ENCODE data around the gene MST1.

The MST1 gene

DNA sequence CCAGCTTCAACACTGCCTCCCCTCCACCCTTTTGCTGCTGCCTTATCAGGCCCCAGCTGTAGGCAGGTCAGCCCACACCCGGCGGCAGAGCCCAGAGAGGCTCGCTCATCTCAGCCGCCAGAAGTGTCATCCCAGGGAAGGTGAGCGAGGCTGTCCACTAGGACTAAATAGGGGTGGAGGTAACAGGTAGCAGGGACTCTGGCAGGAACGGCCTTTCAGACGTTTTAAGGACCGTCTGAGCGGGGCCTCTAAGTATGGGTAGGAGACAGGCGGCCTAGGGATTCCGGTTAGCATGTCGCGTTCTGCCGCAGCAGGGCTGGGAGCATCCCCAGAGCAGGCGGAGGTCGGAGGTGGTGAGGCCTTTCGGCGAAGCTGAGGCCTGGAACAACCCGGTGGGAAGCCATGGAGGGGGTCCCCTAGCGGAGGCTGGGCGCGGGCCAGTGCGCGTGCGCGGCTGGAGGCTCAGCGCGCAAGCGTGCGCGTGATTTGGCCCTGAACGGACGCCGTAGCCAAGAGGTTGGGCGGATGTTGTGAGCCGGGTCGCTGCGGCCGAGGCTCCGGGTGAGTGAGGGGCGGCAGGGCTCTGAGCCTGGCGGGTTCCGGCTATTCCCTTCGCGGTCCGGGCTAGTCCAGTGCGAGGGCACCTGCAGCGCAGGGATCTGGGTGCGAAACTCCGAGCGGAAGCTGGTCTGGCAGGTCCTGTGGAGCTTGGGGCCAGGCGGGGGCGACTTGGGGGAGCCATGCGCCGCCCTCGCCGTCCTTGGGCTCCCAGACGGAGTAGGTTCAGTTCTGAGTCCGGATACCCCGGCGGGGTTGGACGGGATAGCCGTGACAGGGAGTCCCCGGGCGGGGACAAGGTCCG is at the start of gene MST1, which contains the start of gene RNF123:
Gene MST1, minus strand, starts transcription at position 429 of the 862 bp plus-strand sequence. CDS start 783 bp downstream, outside the sequence.
Gene RNF123, plus strand, starts transcription at position 512 of the 862 bp plus-strand sequence. CDS start 1,609 bp downstream, outside the sequence.
- peak; percentile 45 to 95 (median 85) for DNase-seq
- intact Hi-C loops (cut with DNase I) = no loop called here

DNA sequence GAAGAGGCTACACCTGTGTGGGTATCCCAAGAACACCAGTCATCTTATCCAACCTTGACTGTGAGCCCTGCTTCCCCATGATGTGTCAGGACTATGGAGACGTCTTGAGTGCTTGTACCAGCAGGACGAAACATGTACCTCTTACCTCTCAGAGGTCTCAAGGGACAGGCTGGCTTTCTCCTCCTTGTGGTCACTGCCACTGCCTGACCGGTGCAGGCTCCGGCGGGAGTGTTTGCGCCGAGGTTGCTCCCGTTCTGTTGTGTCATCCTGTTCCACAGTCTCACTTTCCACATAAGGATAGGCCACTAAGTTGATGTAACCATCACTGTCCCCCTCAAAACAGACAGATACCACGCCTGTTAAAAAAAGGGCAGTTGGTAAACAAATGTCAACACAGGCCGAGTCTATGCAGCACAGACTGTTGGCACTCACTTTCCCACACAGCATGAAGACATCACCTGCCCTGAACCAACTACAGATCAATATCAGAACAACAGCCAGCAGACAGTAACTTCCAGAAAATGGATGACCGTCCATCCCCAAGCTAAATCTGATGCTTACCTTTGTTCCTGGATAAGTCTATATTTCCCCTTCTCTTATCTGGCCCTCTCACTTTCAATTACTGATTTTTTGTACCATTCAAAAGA is 48.9 kb upstream of the MST1 start:
- intact Hi-C loops (cut with DNase I) = no loop called here
- DNase-seq = no peak

DNA sequence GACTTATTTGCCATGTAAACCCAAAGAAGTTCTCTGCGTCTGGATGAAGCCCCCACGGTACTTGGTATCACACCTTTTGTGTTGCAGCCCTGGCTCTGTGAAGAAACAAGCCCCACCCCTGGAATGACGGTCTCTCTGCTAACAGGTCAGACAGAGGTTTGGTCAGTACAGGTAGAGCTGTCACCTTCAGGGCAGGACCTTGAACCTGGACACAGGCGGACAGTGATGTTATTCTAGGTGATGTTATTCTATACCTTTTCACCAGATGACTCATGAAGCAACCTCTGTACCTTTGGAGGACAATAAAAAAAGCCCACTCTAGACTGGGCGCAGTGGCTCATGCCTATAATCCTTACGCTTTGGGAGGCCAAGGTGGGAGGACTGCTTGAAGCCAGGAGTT is 45.5 kb upstream of the MST1 start:
- DNase-seq = peak in 1 of 42 donors; percentile 33
- intact Hi-C loops (cut with DNase I) = no loop called here

DNA sequence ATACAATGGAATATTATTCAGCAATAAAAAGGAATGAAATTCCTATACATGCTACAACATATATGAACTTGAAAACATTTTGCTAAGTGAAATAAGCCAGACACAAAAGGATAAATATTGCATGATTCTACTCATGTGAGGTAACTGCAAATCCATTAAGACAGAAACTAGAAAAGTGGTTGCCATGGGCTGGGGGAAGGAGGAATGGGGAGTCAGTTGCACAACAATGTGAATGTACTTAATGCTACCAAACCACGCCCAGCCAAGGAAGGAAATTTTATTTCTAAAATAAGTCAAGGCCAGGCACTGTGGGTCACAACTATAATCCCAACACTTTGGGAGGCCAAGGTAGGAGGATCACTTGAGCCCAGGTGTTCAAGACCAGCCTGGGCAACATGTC is 44.3 kb upstream of the MST1 start:
- intact Hi-C loops (cut with DNase I) = no loop called here
- DNase-seq = no peak

DNA sequence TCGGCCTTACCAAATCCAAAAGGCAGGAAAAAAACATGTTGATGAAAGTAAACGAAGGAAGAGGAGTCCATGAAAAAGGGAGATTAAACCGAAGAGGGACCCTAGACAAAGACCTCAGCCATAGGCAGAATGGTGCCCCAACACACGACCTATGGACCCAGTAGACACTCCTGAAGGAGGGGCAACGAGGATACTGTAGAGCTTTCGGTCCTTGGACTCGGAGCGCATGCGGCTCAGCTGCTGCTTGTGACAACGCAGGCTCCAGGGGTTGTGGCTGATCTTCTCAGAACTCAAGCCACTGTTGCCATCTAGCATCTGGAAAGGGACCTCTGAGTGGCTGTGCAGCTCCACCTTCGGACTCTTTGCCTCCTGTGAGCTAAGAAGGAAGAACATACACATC is 43.3 kb upstream of the MST1 start:
- intact Hi-C loops (cut with DNase I) = no loop called here
- no peak for DNase-seq

DNA sequence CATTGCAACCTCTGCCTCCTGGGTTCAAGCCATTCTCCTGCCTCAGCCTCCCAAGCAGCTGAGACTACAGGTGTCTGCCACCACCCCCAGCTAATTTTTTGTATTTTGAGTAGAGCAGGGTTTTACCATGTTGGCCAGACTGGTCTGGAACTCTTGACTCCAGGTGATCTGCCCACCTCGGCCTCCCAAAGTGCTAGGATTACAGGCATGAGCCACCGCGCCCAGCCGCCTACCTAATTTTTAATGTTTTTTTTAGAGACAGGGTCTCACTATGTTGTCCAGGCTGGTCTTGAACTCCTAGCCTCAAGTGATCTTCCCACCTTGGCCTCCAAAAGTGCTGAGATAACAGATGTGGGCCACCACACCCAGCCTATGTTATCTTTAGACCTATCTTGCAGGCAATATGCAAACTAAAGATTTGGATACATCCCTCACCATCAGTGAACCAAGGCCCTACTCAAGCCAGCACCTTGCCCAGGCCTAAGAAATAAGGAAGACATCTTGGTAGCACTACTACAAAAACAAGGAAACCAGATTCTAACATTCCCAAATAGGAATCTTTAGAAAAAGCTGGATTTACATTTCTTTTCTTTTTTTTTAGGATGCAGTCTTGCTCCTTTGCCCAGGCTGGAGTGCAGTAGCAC is 40.8 kb upstream of the MST1 start:
- DNase-seq = no peak
- intact Hi-C loops (cut with DNase I) = no loop called here

DNA sequence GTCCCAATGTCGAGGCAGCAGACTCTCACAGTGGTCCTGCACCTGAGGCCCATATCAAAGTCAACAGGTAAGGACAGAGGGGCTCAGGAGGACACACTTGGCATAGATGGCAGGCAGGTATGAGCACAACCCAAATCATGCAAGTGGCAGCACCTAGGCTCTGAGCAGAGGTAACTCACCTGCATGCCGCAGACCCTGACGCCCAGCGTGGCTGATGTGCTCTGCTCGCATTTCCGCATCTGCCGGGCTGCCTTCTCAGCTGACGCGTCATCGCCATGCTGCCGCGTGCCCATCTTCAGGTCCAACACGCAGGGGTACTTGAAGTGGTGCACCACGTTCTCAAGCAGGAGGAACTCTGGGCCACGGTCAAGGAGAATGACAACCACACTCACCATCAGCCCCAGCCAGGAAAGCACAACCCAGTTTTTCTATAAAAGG is 38.7 kb upstream of the MST1 start:
- no peak for DNase-seq
- intact Hi-C loops (cut with DNase I) = no loop called here

DNA sequence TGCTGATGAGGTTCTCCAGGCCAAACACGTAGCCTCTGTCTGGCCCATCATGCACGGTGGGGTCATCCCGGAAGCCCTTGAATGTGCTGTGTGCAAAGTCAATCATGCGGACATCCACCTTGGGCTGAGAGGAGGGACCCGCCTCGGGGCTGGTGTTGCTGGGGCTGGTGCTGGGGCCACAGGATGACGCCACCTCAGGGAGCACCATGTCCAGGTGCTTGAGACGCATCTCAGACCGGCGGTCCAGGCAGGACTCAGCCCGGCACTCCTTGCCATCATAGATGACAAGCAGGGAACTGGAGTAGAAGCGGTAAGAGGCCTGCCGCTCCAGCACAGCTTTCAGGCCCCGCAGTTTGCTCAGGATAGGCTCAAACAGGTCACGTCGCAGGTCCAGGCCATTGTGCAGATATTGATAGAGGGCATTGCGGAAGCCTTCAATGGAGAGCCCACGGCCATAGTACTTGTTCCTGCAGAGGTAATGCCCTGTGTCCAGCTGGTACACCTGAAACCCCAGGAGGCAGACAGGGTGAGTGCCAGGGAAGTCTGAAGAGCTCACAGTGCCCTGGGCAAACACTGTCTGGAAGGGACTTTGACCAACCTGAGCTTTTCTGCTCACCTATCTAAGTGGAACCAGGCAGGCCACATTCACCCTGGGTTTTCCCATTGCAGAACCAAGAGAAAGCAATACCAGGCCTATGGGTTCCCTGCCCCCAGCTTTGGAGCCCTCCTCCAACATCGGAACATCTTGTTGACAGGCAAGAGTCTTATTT is 38.1 kb upstream of the MST1 start:
- no peak for DNase-seq
- intact Hi-C loops (cut with DNase I) = no loop called here

DNA sequence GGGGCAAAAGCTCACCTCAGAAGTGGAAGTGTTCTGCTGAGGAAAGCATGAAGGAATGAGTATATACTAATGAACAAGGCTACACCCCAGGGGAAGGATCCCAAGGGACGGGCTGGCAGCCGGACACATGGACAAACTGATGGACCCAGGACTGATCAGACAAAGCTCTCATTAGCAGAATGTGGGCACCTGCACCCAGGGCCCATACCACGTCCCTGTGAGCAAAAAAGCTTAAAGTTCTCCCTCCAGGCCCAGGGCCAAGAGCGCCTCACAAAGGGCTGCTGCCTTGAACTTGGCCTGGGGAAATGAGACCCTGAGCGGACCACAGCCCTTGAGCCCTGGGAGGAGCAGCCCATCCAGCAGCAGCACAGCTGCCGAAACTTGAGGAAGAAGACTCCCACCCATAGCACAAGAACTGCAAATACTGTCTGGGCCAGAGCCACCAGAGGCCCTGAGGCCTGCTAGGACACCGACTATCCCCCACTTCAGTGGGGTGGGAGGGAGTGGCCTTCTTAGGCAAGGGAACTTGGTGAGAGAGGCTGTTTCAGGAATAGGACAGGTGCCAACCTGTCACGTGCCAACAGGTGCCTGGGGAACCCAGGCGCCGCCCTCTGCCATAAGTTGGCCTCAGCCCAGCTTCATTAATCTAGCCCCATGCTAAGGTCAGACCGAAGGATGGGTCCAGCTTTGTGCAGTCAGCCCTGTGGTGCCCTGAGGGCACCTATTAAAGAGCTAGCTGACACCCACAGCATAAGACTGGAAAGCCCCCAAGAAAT is 36.8 kb upstream of the MST1 start:
- DNase-seq = no peak
- intact Hi-C loops (cut with DNase I) = no loop called here

DNA sequence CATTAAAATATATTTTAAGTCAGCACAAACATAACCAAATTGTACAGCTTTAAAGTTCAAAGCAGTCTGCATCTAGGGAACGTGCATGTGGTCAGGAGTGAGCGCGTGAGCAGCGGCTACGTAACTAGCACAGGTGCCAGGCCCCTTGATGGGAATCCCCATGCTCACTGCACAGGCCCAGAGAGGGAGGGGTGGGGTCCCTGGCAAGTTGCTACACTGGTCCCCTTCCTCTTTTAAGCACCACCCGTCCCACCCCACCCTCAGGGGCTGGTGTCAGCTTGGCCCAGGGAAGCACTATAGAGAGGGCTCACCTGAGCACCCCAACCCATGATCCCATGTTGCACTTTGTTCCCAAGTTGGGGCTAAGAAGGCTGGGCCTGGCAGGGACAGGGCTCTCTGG is 35.3 kb upstream of the MST1 start:
- DNase-seq = peak in 1 of 42 donors; percentile 43
- intact Hi-C loops (cut with DNase I) = loop anchor here (5.0 kb wide), 1 partner anchor 63 kb away; the partner anchor contains the start of gene IP6K1

DNA sequence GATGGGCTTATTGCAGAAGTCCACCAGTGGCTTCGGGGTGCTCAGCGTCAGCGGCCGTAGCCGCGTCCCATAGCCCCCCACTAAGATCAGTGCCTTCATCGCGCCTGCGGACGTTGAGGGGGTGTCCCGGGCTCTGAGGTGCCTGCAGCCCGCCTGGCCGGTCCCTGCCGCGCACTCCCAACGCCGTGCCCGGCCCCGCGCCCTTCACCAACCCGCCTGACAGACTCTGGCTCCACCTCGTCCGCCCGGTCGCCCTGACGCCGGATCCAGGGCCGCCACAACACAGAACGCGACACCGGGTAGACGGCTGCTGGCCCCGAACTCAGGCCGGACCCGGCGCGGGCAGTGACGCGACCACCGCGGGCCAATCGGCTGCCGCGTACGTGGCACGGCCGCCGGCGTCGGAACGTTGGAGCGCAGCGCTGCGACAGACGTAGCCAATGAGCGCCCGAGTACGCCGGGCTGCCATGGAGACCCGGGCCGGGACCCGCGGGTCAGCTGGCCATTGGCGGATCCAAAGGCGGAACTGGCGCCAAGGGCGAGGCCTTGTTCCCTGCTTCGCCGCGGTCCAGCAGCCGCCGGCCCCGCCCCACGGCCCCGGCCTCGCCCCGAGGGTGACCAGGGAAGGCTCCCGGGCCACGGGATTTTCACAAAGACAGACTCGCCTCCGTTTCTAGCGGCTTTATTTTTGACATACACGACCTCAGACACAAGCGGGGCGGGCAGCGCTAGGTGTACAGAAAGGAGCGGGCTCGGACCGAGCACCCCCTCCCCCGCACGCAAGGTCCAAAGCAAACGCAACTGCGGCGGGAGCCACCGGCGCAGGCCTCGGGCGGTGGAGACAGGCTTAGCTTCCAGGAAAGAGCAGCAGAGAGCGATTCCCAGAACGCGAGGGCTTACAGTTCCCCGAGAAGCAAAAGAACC is 34.6 kb upstream of the MST1 start, which contains the start of gene GMPPB:
Gene GMPPB, minus strand, starts transcription at position 324 of the 924 bp plus-strand sequence. Its CDS starts 225 bp downstream, at position 99.
- peak; percentile 93 to 99 (median 97) for DNase-seq
- intact Hi-C loops (cut with DNase I) = loop anchor here (5.0 kb wide), 1 partner anchor 63 kb away; the partner anchor contains the start of gene IP6K1

DNA sequence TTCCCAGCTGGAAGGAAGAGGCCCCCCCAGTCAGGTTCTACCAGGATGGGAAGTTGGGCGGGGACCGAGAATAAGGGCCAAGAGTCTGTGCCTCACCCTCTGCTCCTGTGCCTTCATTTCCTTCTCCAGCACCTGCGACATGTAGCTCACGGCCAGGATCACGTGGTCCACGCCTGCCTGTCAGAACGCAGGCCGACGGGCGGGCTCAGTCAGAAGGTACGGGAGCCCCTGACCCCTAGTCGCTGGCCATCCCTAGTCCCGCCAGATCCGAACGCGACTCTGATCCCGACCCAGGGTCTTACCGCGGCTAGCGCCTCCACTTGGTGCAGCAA is 34.0 kb upstream of the MST1 start:
- DNase-seq = peak; percentile 39 to 85 (median 68)
- intact Hi-C loops (cut with DNase I) = loop anchor here (5.0 kb wide), 1 partner anchor 64 kb away; the partner anchor contains the start of gene IP6K1

DNA sequence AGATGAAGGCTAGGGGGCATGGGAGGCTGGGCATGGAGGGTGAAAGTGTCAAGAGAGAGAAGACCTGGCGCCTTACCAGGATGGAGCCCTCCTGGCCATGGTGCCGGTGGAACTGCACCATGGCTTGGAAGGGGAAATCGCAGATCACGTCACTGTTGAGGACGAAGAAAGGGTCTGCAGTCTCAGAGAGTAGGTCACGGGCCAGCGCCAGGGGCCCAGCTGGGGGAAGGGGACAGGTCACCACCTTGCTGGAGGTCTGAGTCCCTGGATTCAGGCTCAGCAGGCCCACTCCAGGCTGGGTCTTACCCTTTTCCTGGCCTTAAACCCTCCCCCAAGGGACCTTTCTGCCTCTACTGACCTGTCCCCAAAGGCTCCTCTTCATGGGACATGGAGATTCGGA is 33.6 kb upstream of the MST1 start:
- DNase-seq = no peak
- intact Hi-C loops (cut with DNase I) = loop anchor here (5.0 kb wide), 1 partner anchor 64 kb away; the partner anchor contains the start of gene IP6K1

DNA sequence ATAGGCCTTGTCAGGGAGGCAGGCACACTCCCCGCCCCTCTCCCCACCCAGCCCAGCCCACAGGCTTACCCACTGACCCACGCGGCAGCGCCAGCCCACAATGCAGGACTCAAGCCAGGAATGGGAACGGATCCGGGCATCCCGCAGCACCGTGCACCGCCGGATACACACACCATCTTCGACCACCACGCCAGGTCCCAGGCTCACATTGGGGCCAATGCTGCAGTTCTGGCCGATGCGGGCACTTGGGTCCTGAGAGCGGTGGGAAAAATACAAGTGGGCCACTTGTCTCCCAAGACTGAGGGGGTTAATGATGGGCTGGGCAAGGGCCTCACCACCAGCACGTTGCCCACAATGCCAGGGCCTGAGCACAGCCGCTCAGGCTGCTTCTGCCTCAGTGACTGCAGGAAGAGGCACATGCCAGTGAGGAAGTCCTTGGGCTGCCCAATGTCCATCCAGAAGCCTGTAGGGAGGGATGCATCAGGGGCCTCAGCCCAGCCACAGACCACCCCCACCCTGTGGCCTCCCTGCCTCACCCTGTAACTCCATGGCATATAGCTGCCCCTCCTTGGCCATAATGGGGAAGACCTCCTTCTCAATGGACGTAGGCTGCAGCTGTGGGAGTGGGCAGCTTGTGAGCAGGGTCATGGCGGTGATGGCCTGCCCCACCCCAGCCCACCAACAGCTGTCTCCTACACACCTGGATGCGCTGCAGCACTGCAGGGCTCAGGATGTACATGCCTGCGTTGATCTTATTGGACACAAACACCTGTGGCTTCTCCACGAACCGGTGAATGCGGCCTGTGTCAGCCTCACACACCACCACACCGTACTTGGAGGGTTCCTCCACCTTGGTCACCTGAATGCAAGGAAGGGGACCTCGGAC is 32.9 kb upstream of the MST1 start:
- intact Hi-C loops (cut with DNase I) = loop anchor here (5.0 kb wide), 1 partner anchor 65 kb away; the partner anchor contains the start of gene IP6K1
- DNase-seq = peak in 2 of 42 donors; percentile 15 to 16

DNA sequence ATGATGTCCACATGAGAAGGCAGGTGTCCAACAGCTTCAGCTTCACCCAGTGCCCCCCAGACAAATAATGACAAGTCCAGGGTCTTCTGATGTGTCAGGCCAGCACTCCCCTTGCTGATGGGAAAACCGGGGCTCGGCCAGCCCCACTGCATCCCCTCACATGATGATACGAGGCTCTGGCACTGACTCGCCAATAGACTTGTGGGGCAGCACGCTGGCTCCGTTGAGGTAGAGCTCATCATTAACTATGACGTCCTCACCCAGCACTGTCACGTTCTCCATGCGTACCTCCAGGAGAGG is 32.3 kb upstream of the MST1 start:
- intact Hi-C loops (cut with DNase I) = loop anchor here (5.0 kb wide), 1 partner anchor 66 kb away; the partner anchor contains the start of gene IP6K1
- DNase-seq = no peak
